ENCODE measurements around the gene TRAPPC2B. TPM values are rescaled to one million over a fixed set of nuclear protein-coding genes. Genes with fewer than 3 reads are reported as not detected.

Gene TRAPPC2B
- total RNA-seq, 1 experiment from 2014 or later: 3.9 TPM

DNA sequence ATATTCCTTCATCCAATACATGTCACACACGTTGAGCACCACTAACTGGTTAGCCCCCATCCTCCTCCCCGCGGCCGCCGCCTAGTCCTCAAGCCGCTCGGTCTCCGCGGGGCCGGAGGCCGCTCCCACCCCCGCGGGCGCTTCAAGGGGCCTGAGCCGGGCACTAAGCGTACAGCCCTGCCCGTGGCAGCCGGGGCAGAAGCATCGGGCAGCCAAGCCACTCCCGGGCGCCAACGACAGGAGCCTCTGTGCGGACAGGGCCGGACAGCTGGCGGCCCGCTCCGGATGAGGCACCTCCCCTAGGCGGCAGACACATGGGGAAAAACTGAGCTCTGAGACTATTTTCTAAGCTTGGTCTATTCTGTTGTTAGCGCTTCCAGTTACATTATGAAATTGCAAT, 45.8 kb upstream of the TRAPPC2B start (continued):
- TF ChIP-seq, protein P1, sequence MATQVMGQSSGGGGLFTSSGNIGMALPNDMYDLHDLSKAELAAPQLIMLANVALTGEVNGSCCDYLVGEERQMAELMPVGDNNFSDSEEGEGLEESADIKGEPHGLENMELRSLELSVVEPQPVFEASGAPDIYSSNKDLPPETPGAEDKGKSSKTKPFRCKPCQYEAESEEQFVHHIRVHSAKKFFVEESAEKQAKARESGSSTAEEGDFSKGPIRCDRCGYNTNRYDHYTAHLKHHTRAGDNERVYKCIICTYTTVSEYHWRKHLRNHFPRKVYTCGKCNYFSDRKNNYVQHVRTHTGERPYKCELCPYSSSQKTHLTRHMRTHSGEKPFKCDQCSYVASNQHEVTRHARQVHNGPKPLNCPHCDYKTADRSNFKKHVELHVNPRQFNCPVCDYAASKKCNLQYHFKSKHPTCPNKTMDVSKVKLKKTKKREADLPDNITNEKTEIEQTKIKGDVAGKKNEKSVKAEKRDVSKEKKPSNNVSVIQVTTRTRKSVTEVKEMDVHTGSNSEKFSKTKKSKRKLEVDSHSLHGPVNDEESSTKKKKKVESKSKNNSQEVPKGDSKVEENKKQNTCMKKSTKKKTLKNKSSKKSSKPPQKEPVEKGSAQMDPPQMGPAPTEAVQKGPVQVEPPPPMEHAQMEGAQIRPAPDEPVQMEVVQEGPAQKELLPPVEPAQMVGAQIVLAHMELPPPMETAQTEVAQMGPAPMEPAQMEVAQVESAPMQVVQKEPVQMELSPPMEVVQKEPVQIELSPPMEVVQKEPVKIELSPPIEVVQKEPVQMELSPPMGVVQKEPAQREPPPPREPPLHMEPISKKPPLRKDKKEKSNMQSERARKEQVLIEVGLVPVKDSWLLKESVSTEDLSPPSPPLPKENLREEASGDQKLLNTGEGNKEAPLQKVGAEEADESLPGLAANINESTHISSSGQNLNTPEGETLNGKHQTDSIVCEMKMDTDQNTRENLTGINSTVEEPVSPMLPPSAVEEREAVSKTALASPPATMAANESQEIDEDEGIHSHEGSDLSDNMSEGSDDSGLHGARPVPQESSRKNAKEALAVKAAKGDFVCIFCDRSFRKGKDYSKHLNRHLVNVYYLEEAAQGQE (IDR thresholded peaks at IDR 0.05; ENCODE audit: low read depth): no peak
- TF ChIP-seq FOSL1 (IDR thresholded peaks at IDR 0.05; ENCODE audit: low read depth) (no peak), ZFX (IDR thresholded peaks at IDR 0.05) (no peak), ELF1 (IDR thresholded peaks at IDR 0.05; ENCODE audit: borderline replicate concordance, low read depth) (no peak)
- TF ChIP-seq, protein P2, sequence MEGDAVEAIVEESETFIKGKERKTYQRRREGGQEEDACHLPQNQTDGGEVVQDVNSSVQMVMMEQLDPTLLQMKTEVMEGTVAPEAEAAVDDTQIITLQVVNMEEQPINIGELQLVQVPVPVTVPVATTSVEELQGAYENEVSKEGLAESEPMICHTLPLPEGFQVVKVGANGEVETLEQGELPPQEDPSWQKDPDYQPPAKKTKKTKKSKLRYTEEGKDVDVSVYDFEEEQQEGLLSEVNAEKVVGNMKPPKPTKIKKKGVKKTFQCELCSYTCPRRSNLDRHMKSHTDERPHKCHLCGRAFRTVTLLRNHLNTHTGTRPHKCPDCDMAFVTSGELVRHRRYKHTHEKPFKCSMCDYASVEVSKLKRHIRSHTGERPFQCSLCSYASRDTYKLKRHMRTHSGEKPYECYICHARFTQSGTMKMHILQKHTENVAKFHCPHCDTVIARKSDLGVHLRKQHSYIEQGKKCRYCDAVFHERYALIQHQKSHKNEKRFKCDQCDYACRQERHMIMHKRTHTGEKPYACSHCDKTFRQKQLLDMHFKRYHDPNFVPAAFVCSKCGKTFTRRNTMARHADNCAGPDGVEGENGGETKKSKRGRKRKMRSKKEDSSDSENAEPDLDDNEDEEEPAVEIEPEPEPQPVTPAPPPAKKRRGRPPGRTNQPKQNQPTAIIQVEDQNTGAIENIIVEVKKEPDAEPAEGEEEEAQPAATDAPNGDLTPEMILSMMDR (IDR thresholded peaks at IDR 0.05 in 2 of 3, conservative IDR thresholded peaks at IDR 0.05 in 1 of 3; ENCODE audit: borderline replicate concordance in 1 of 3, insufficient read depth in 1 of 3, low read depth in 2 of 3, low read length in 2 of 3): no peak

DNA sequence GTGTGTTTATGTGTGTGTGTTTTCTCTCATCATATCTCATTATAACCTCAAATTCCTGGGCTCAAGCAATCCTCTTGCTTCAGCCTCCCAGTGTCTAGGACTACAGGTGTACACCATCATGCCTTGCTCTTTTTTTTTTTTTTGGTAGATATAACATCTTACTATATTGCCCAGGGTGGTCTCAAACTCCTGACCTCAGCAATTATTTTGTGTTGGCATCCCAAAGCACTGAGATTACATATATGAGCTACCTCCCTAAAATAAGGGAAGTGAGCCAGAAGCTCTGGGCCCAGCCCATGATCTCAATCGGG, 43.5 kb upstream of the TRAPPC2B start:
- peak overlapping the region; percentile 89 for H3K4me2 ChIP-seq (ENCODE audit: low read length)
- intact Hi-C loops (cut with micrococcal nuclease): loop anchor here (1.0 kb wide), 1 partner anchor 41 kb away; no protein-coding TSS in a partner anchor
- TSS peak; percentile 100 for BruUV-seq (replicated peaks)
- CTCF ChIA-PET: interaction anchor here (1.1 kb wide), 1 partner anchor 1194 kb away, joined by 3 read pairs; no protein-coding TSS in a partner anchor
- DNase-seq (ENCODE audit: low read depth, low spot score): no peak
- peak overlapping the region; percentile 78 for H3K27ac ChIP-seq (ENCODE audit: low read depth, low read length)
- RAD21 ChIA-PET (ENCODE audit: low non-redundant PET in 1 of 2, low total read pairs in 2 of 2, uncharacterized antibody in 2 of 2, unreplicated experiment in 2 of 2): no interaction called here
- peak overlapping the region; percentile 83 for H3K9ac ChIP-seq (ENCODE audit: low read length)
- no peaks in the 10 kb centered on the region for H3K27me3 ChIP-seq (ENCODE audit: insufficient read depth, low read length)
- peak overlapping the region; percentile 75 to 80 for H3K4me3 ChIP-seq (replicated peaks in 1 of 2; ENCODE audit: low read depth in 1 of 2, low read length in 2 of 2)
- H3K4me1 ChIP-seq (ENCODE audit: control insufficient read depth in 1 of 2, insufficient read depth in 2 of 2, low read length in 2 of 2): peaks cover 9 to 13% of the 10 kb centered on the region in 2 experiments
- H2AFZ ChIP-seq (ENCODE audit: low read depth, low read length, poor library complexity, severe bottlenecking): peak overlapping the region; percentile 49
- ATAC-seq: no peak
- H3K79me2 ChIP-seq (ENCODE audit: insufficient read depth, low read length): peaks cover 25% of the 10 kb centered on the region
- POLR2A ChIA-PET: interaction anchor here (1.1 to 1.7 kb wide), 2 partner anchors 13 to 18 kb away, joined by 3 to 4 read pairs; no protein-coding TSS in a partner anchor
- TF ChIP-seq RAD21 (IDR thresholded peaks at IDR 0.05; ENCODE audit: low read depth): no peak
- TF ChIP-seq JUND (IDR thresholded peaks at IDR 0.05): no peak
- TF ChIP-seq ZNF274 (IDR thresholded peaks at IDR 0.05; ENCODE audit: low read depth, low read length): no peak
- peaks cover 4 to 7% of the 10 kb centered on the region in 2 experiments; a peak in 2 of 4 replicates for H3K36me3 ChIP-seq (ENCODE audit: control insufficient read depth in 1 of 2, insufficient read depth in 2 of 2, low read length in 2 of 2)
- H3K9me2 ChIP-seq (ENCODE audit: insufficient read depth): no peaks in the 10 kb centered on the region
- H4K20me1 ChIP-seq (ENCODE audit: insufficient read depth): no peaks in the 10 kb centered on the region
- H3K9me3 ChIP-seq (ENCODE audit: control insufficient read depth in 1 of 2, insufficient read depth in 1 of 2, low read depth in 1 of 2, low read length in 2 of 2): no peaks in the 10 kb centered on the region

All from HCT116 (cell line).